Mesendoderm (in vitro differentiated cells): Measurements from ENCODE around the gene SSX1. TPM values are rescaled to one million over a fixed set of nuclear protein-coding genes. Genes with fewer than 3 reads are reported as not detected.
"Not testable (repeated sequence)": the region's sequence is repeated elsewhere in the genome, so short reads cannot be mapped to it uniquely, and the experiment has no call there.

Source experiments
- DNase-seq: peaks from one replicate; pipeline ENCODE4 v3.0.0; 2013
- H2AK5ac ChIP-seq: 2 replicates; pipeline ENCODE4 v1.6.1; 2013; ENCODE audit warnings: low read length, inconsistent platforms
- H2BK120ac ChIP-seq: 2 replicates; pipeline ENCODE4 v1.6.1; 2013; ENCODE audit warnings: low read depth, mild to moderate bottlenecking, low read length, moderate library complexity, mixed read lengths
- H2BK15ac ChIP-seq: replicated peaks from 2 replicates; pipeline ENCODE4 v1.6.1; 2013; ENCODE audit warnings: low read depth, mild to moderate bottlenecking, moderate library complexity
- H2BK5ac ChIP-seq: 2 replicates; pipeline ENCODE4 v1.6.1; 2013; ENCODE audit warnings: low read length, inconsistent platforms
- H3K18ac ChIP-seq: 2 replicates; pipeline ENCODE4 v1.6.1; 2013; ENCODE audit warnings: mild to moderate bottlenecking, low read length, mixed read lengths
- H3K23ac ChIP-seq: one replicate; pipeline ENCODE4 v1.6.1; 2013; ENCODE audit warnings: low read length
- H3K27ac ChIP-seq: 2 replicates; pipeline ENCODE4 v1.5.1; 2013; ENCODE audit warnings: low read depth, mild to moderate bottlenecking, inconsistent platforms, low read length, moderate library complexity
- H3K27me3 ChIP-seq: 2 replicates; pipeline ENCODE4 v1.6.1; 2013; ENCODE audit warnings: low read length, control low read depth, mild to moderate bottlenecking, inconsistent platforms; ENCODE audit not compliant: insufficient read depth, poor library complexity
- H3K36me3 ChIP-seq: 2 replicates; pipeline ENCODE4 v1.6.1; 2013; ENCODE audit warnings: low read length, inconsistent platforms; ENCODE audit not compliant: control insufficient read depth, insufficient read depth
- H3K4ac ChIP-seq: one replicate; pipeline ENCODE4 v1.6.1; 2013; ENCODE audit warnings: low read depth, mild to moderate bottlenecking, low read length, moderate library complexity
- H3K4me1 ChIP-seq: 2 replicates; pipeline ENCODE4 v1.6.1; 2013; ENCODE audit warnings: low read depth, low read length, inconsistent platforms; ENCODE audit not compliant: control insufficient read depth
- H3K4me2 ChIP-seq: 2 replicates; pipeline ENCODE4 v1.6.1; 2013; ENCODE audit warnings: low read length
- H3K4me3 ChIP-seq: 2 replicates; pipeline ENCODE4 v1.5.1; 2013; ENCODE audit warnings: mild to moderate bottlenecking, low read length
- H3K56ac ChIP-seq: one replicate; pipeline ENCODE4 v1.6.1; 2013; ENCODE audit warnings: low read length
- H3K79me1 ChIP-seq: 2 replicates; pipeline ENCODE4 v1.6.1; 2013; ENCODE audit warnings: low read length, inconsistent platforms
- H3K79me2 ChIP-seq: 2 replicates; pipeline ENCODE4 v1.6.1; 2013; ENCODE audit warnings: mild to moderate bottlenecking, low read length; ENCODE audit not compliant: control insufficient read depth, insufficient read depth
- H3K9ac ChIP-seq: 2 replicates; pipeline ENCODE4 v1.6.1; 2013; ENCODE audit warnings: low read length, inconsistent platforms
- H4K5ac ChIP-seq: one replicate; pipeline ENCODE4 v1.6.1; 2013; ENCODE audit warnings: low read length
- H4K8ac ChIP-seq: one replicate; pipeline ENCODE4 v1.6.1; 2013; ENCODE audit warnings: low read depth, mild to moderate bottlenecking, control low read depth, low read length, moderate library complexity
- WGBS: extraction: QIAGEN DNeasy Blood & Tissue Kit; methylation state at CpG from one replicate; pipeline ENCODE4 v1.1.7; 2013; ENCODE audit warnings: low lambda C conversion rate, missing lambda C conversion rate; ENCODE audit not compliant: insufficient coverage; ENCODE audit errors: extremely low coverage; 5-methylcytosine and 5-hydroxymethylcytosine counted together
- small RNA-seq: library from polyadenylated mRNA; stranded (forward); fragments of <200 nt; extraction: miRNeasy Mini kit (QIAGEN cat#:217004); gene quantifications from one replicate; pipeline ENCODE3, GENCODE V24; 2013; ENCODE audit not compliant: insufficient read depth

The SSX1 gene

DNA sequence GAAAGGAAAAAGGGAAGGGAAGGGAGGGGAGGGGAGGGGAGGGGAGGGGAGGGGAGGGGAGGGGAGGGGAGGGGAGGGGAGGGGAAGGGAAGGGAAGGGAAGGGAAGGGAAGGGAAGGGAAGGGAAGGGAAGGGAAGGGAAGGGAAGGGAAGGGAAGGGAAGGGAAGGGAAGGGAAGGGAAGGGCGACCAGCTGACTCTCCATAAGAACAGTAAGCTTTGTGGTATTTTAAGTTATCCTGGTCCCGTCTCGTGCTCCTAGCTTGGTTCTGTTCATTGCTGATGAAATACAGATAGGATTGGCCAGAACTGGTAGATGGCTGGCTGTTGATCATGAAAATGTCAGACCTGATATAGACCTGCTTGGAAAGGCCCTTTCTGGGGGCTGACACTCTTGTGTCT, 25.5 kb downstream of the SSX1 start:
- not testable (repeated sequence) for H3K27me3 ChIP-seq, H3K56ac ChIP-seq, H4K5ac ChIP-seq, H3K79me2 ChIP-seq, H3K4me3 ChIP-seq, H2BK120ac ChIP-seq, H3K4ac ChIP-seq, H2BK15ac ChIP-seq, DNase-seq, H3K18ac ChIP-seq, H4K8ac ChIP-seq, H3K4me2 ChIP-seq, H3K27ac ChIP-seq, H3K4me1 ChIP-seq, H3K36me3 ChIP-seq, H3K9ac ChIP-seq, H2AK5ac ChIP-seq, H3K23ac ChIP-seq, H3K79me1 ChIP-seq, H2BK5ac ChIP-seq
- no CpG with 5 or more reads among the region's 3 CpGs for WGBS

- Histone ChIP-seq H4K5ac (no peak overlapping the region), H2BK120ac (no peak overlapping the region), H4K8ac (no peak overlapping the region), H3K27me3 (no peaks in the 10 kb centered on the region), H3K79me1 (no peaks in the 10 kb centered on the region), H3K4me1 (no peaks in the 10 kb centered on the region), H2AK5ac (no peak overlapping the region), H3K4ac (no peak overlapping the region), H3K4me3 (no peak overlapping the region), H3K9ac (no peak overlapping the region), H3K23ac (no peak overlapping the region), H3K56ac (no peak overlapping the region), H3K36me3 (no peaks in the 10 kb centered on the region), H2BK15ac (no peak overlapping the region), H2BK5ac (no peak overlapping the region), H3K27ac (no peak overlapping the region), H3K4me2 (no peak overlapping the region), H3K79me2 (no peaks in the 10 kb centered on the region), H3K18ac (no peak overlapping the region)
- WGBS = no CpG with 5 or more reads among the region's 11 CpGs
- DNase-seq = no peak
Measured at GRCh38 chrX:48306175-48306574, 51.0 kb downstream of the SSX1 start.

- H3K18ac ChIP-seq, H3K36me3 ChIP-seq, H3K4ac ChIP-seq, H3K79me2 ChIP-seq, H3K79me1 ChIP-seq, H2BK15ac ChIP-seq, H3K4me1 ChIP-seq, H3K27ac ChIP-seq, H2AK5ac ChIP-seq, H3K9ac ChIP-seq, DNase-seq, H3K56ac ChIP-seq, H3K4me2 ChIP-seq, H4K5ac ChIP-seq, H2BK120ac ChIP-seq, H3K4me3 ChIP-seq, H2BK5ac ChIP-seq, H3K27me3 ChIP-seq, H4K8ac ChIP-seq, H3K23ac ChIP-seq: not testable (repeated sequence)
- WGBS = no CpG with 5 or more reads among the region's 2 CpGs
Measured at GRCh38 chrX:48313996-48314395, 58.8 kb downstream of the SSX1 start.

Small RNA genes within 50 kb of the gene (small RNA-seq; reads per million reads assigned to genes)
- gene AC245047.3 (not detected), gene AC245047.4 (not detected), gene RNA5SP503 (not detected)
